Neuronal stem cell (in vitro differentiated cells): ENCODE results near the gene TTLL10.

Experiments
- DNase-seq: peaks from one replicate; pipeline ENCODE4 v3.0.0-alpha.2; 2013; ENCODE audit warnings: low spot score
- H2AFZ ChIP-seq: one replicate; pipeline ENCODE4 v1.6.1; 2013; ENCODE audit warnings: mild to moderate bottlenecking, low read length, inconsistent platforms
- H2AK5ac ChIP-seq: 2 replicates; pipeline ENCODE4 v1.6.1; 2013; ENCODE audit warnings: low read depth, mild to moderate bottlenecking, inconsistent platforms, low read length, moderate library complexity, mixed read lengths
- H2BK120ac ChIP-seq: 2 replicates; pipeline ENCODE4 v1.6.1; 2013; ENCODE audit warnings: low read depth, mild to moderate bottlenecking, inconsistent platforms, low read length, moderate library complexity, mixed read lengths
- H2BK12ac ChIP-seq: one replicate; pipeline ENCODE4 v1.6.1; 2013; ENCODE audit warnings: low read length, inconsistent platforms
- H2BK15ac ChIP-seq: 2 replicates; pipeline ENCODE4 v1.6.1; 2013; ENCODE audit warnings: mild to moderate bottlenecking, low read length, inconsistent platforms, mixed read lengths
- H2BK5ac ChIP-seq: one replicate; pipeline ENCODE4 v1.6.1; 2013; ENCODE audit warnings: inconsistent platforms, mild to moderate bottlenecking, low read length, moderate library complexity
- H3K14ac ChIP-seq: one replicate; pipeline ENCODE4 v1.6.1; 2013; ENCODE audit warnings: low read length, inconsistent platforms
- H3K18ac ChIP-seq: 2 replicates; pipeline ENCODE4 v1.6.1; 2013; ENCODE audit warnings: low read length, inconsistent platforms
- H3K23ac ChIP-seq: 2 replicates; pipeline ENCODE4 v1.6.1; 2013; ENCODE audit warnings: low read depth, mild to moderate bottlenecking, mixed read lengths, low read length, inconsistent platforms; ENCODE audit not compliant: poor library complexity
- H3K27ac ChIP-seq: replicated peaks from 3 replicates; pipeline ENCODE4 v1.5.1; 2013; ENCODE audit warnings: low read length, inconsistent platforms
- H3K27me3 ChIP-seq, 3 experiments: 2 replicates each; pipeline ENCODE4 v1.6.1; 2013; ENCODE audit warnings: low read length in 3 of 3, mild to moderate bottlenecking in 2 of 3, inconsistent platforms in 1 of 3, low read depth in 1 of 3, mixed read lengths in 1 of 3, moderate library complexity in 1 of 3; ENCODE audit not compliant: control insufficient read depth in 3 of 3, insufficient read depth in 3 of 3
- H3K36me3 ChIP-seq, 2 donors: replicated peaks in 1 of 2; 2 replicates each; pipeline ENCODE4 v1.6.1; 2013; ENCODE audit warnings: low read length in 2 of 2; ENCODE audit not compliant: control insufficient read depth in 2 of 2, insufficient read depth in 2 of 2
- H3K4ac ChIP-seq: 2 replicates; pipeline ENCODE4 v1.6.1; 2013; ENCODE audit warnings: inconsistent platforms, mild to moderate bottlenecking, low read length, moderate library complexity
- H3K4me1 ChIP-seq, 2 donors: 1 replicate in 1 of 2; 2 replicates in 1 of 2; pipeline ENCODE4 v1.6.1; 2013; ENCODE audit warnings: low read length in 2 of 2, low read depth in 1 of 2; ENCODE audit not compliant: control insufficient read depth in 2 of 2, insufficient read depth in 1 of 2
- H3K4me2 ChIP-seq: one replicate; pipeline ENCODE4 v1.6.1; 2013; ENCODE audit warnings: mild to moderate bottlenecking, low read length, inconsistent platforms; ENCODE audit not compliant: insufficient read depth, poor library complexity, severe bottlenecking
- H3K4me3 ChIP-seq, 2 donors: 2 replicates each; pipeline ENCODE4 v1.5.1; 2013; ENCODE audit warnings: low read length in 2 of 2, mild to moderate bottlenecking in 2 of 2, inconsistent platforms in 1 of 2, moderate library complexity in 1 of 2
- H3K79me1 ChIP-seq: one replicate; pipeline ENCODE4 v1.6.1; 2013; ENCODE audit warnings: low read depth, mild to moderate bottlenecking, inconsistent platforms, low read length, moderate library complexity
- H3K9ac ChIP-seq: one replicate; pipeline ENCODE4 v1.6.1; 2013; ENCODE audit warnings: mild to moderate bottlenecking, low read depth, low read length, inconsistent platforms; ENCODE audit not compliant: poor library complexity
- H3K9me3 ChIP-seq, 2 donors: replicated peaks in 1 of 2; 2 replicates each; pipeline versions ENCODE3 to v1.6.1; 2013; ENCODE audit warnings: low read length in 2 of 2, mild to moderate bottlenecking in 2 of 2, inconsistent platforms in 1 of 2, low read depth in 1 of 2, mixed read lengths in 1 of 2, moderate library complexity in 1 of 2; ENCODE audit not compliant: control insufficient read depth in 2 of 2, insufficient read depth in 1 of 2
- H4K8ac ChIP-seq: one replicate; pipeline ENCODE4 v1.6.1; 2013; ENCODE audit warnings: low read depth, mild to moderate bottlenecking, inconsistent platforms, low read length, moderate library complexity
- H4K91ac ChIP-seq: one replicate; pipeline ENCODE4 v1.6.1; 2013; ENCODE audit warnings: low read length, low read depth, mild to moderate bottlenecking, inconsistent platforms; ENCODE audit not compliant: poor library complexity
- WGBS, 2 donors: extraction: QIAGEN DNeasy Blood & Tissue Kit; methylation state at CpG; one replicate each; pipeline ENCODE4 v1.1.7; 2013; ENCODE audit warnings: missing lambda C conversion rate in 2 of 2, mixed read lengths in 1 of 2; ENCODE audit not compliant: insufficient read length in 2 of 2, insufficient replicate concordance in 1 of 2; ENCODE audit errors: extremely low coverage in 2 of 2; 5-methylcytosine and 5-hydroxymethylcytosine counted together

Gene TTLL10

DNA sequence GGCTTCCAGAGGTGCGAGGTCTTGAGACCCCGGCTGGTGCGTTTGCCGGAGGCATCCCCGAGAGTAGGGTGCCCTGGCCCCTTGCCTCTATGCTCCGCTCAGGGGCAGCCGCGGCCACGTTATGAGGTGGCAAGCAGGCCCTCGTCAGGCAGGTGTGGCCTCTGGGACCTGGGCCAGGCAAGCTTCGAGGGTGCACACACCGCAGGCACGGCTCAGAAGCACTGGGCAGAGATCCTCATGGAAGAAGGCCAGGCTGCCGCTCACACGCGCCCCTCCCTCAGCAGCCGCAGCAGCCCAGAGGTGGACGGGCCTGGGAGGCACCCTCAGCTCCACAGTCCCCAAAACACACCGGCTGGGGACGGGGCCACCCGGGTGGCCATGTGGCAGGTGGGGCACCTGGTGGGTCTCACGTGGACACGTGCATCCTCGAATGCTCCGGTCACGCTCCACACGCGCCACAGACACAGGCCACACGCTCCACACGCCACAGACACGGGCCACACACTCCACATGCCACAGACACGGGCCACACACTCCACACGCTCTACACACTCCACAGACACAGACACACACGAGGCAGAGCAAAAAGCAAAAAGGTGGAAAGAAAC, 51.7 kb downstream of the TTLL10 start:
- Histone ChIP-seq H2BK15ac (no peak overlapping the region), H3K23ac (peak overlapping the region; percentile 80), H2AK5ac (no peak overlapping the region), H3K36me3 (peaks cover 31 to 89% of the 10 kb centered on the region in 2 donors), H3K27me3 (peaks cover 0 to 3% (median 0%) of the 10 kb centered on the region in 3 experiments), H2BK120ac (no peak overlapping the region), H3K14ac (no peak overlapping the region), H3K4ac (no peak overlapping the region), H3K18ac (no peak overlapping the region), H3K79me1 (peaks cover 30% of the 10 kb centered on the region), H2BK5ac (no peak overlapping the region), H3K27ac (no peak overlapping the region), H3K9me3 (peaks cover 0 to 8% of the 10 kb centered on the region in 2 donors), H4K8ac (peak overlapping the region; percentile 65), H3K9ac (no peak overlapping the region), H3K4me2 (no peak overlapping the region), H4K91ac (no peak overlapping the region), H3K4me1 (no peaks in the 10 kb centered on the region), H2AFZ (no peak overlapping the region), H3K4me3 (no peak overlapping the region), H2BK12ac (no peak overlapping the region)
- WGBS, 2 donors: no CpG with 5 or more reads among the region's 34 CpGs
- DNase-seq: no peak

DNA sequence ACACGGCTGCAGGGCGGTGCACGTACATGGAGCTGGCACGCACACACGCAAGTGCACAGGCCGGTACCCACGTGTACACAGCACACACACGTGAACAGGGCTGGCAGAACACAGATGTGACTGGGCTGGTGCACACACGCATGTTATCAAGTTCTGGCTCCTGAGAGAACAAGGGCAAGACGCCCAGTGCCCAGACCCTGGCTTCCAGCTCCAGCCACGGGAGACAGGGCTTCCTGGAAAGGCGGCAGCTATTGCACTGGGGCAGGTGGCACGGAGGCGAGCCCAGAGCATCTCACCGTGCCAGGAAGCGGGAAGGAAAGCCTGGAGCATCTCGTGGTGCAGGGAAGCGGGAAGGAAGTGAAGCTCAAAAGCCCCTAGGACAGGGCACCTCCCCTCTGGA, 52.2 kb downstream of the TTLL10 start:
- H4K91ac ChIP-seq: no peak overlapping the region
- peaks cover 30% of the 10 kb centered on the region for H3K79me1 ChIP-seq
- no peak overlapping the region for H2BK15ac ChIP-seq
- H3K14ac ChIP-seq: no peak overlapping the region
- no peak overlapping the region for H3K9ac ChIP-seq
- peaks cover 3 to 5% of the 10 kb centered on the region in 2 donors for H3K4me1 ChIP-seq
- no peak overlapping the region for H3K18ac ChIP-seq
- H2AK5ac ChIP-seq: no peak overlapping the region
- no peak overlapping the region for H2BK12ac ChIP-seq
- no peak overlapping the region for H3K4me2 ChIP-seq
- no peak overlapping the region for H2AFZ ChIP-seq
- H3K4me3 ChIP-seq: no peak overlapping the region
- H3K23ac ChIP-seq: no peak overlapping the region
- peak overlapping the region; percentile 65 for H4K8ac ChIP-seq
- no peak overlapping the region for H3K27ac ChIP-seq
- no CpG with 5 or more reads among the region's 18 CpGs for WGBS, 2 donors
- H3K9me3 ChIP-seq: peaks cover 0 to 8% of the 10 kb centered on the region in 2 donors
- no peak for DNase-seq
- no peak overlapping the region for H2BK5ac ChIP-seq
- H3K36me3 ChIP-seq: peaks cover 31 to 83% of the 10 kb centered on the region in 2 donors
- H3K27me3 ChIP-seq: peaks cover 0 to 3% (median 0%) of the 10 kb centered on the region in 3 experiments
- no peak overlapping the region for H3K4ac ChIP-seq
- H2BK120ac ChIP-seq: no peak overlapping the region

DNA sequence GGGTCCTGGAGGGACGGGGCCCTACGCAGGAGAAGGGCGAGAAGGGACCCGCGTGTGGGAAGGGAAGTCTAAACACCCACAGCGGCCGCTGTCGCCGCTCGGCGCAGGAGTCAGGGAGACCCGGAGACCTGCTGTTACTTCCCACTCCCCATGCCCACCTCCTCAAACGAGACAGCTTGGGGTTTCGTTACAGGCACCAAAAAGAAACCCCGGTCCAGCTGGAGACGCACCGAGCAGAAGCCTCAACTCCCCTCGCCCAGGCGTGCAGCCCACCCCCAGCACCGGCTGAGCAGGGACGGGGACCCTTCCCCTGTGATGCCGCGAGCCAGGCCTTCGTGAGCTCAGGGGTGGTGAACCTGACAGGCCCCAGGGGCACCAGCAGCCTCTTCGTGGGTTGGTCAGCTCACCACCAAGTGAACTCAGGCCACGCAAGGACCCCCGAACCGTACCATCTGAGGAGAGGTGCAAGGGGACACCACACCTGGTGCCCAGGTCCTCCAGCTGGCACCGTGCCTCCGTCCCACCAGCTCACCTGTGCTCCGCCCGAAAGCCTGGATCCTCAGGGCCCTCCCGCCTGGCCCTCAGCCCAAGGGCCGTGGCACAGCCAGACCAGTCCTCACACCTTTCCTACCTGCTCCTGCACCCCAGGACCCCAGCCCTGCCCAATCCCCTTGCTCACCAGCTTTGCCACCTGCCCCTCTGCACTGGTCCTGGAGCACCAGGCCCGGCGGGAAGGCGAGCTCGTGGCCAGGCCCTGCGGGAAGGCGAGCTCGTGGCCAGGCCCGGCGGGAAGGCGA, 53.1 kb downstream of the TTLL10 start:
- H3K4ac ChIP-seq: no peak overlapping the region
- no peak overlapping the region for H4K91ac ChIP-seq
- H3K23ac ChIP-seq: no peak overlapping the region
- no peak overlapping the region for H2BK12ac ChIP-seq
- no peak overlapping the region for H2BK5ac ChIP-seq
- no peak overlapping the region for H3K4me2 ChIP-seq
- H3K14ac ChIP-seq: no peak overlapping the region
- H3K36me3 ChIP-seq: peaks cover 31 to 75% of the 10 kb centered on the region in 2 donors
- H3K18ac ChIP-seq: no peak overlapping the region
- peaks cover 0 to 8% of the 10 kb centered on the region in 2 donors for H3K9me3 ChIP-seq
- WGBS, 2 donors: no CpG with 5 or more reads among the region's 44 CpGs
- H2AFZ ChIP-seq: no peak overlapping the region
- no peak overlapping the region for H4K8ac ChIP-seq
- H2BK15ac ChIP-seq: no peak overlapping the region
- H2BK120ac ChIP-seq: no peak overlapping the region
- peak overlapping the region; percentile 60 for H3K9ac ChIP-seq
- H3K4me3 ChIP-seq: no peak overlapping the region
- H3K27ac ChIP-seq: no peak overlapping the region
- no peak overlapping the region for H2AK5ac ChIP-seq
- peaks cover 0 to 3% (median 0%) of the 10 kb centered on the region in 3 experiments for H3K27me3 ChIP-seq
- H3K79me1 ChIP-seq: peaks cover 30% of the 10 kb centered on the region
- no peak for DNase-seq
- peaks cover 3 to 5% of the 10 kb centered on the region in 2 donors for H3K4me1 ChIP-seq

DNA sequence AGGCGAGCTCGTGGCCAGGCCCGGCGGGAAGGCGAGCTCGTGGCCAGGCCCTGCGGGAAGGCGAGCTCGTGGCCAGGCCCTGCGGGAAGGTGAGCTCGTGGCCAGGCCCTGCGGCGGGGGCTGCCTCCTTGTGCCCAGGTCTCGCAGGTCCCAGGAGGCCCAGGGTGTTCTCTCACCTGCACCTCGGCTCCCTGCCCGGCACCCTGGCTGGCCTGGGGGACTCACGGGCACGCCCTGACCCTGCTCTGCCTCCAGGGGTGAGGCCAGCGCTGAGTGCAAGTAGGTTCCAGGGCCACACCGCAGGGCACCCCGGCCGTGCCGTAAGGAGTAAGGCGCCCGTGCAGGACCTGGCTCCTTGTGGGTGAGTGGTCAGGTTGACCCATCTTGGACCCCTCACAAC, 53.7 kb downstream of the TTLL10 start:
- Histone ChIP-seq H4K8ac (no peak overlapping the region), H2AK5ac (no peak overlapping the region), H4K91ac (no peak overlapping the region), H2BK5ac (no peak overlapping the region), H3K36me3 (peaks cover 28 to 70% of the 10 kb centered on the region in 2 donors), H3K14ac (no peak overlapping the region), H3K9ac (no peak overlapping the region), H3K4me2 (no peak overlapping the region), H3K9me3 (peaks cover 0 to 8% of the 10 kb centered on the region in 2 donors), H3K23ac (no peak overlapping the region), H3K4me3 (no peak overlapping the region), H2BK12ac (no peak overlapping the region), H2AFZ (no peak overlapping the region), H3K79me1 (peaks cover 32% of the 10 kb centered on the region), H3K4ac (no peak overlapping the region), H3K4me1 (peaks cover 3 to 5% of the 10 kb centered on the region in 2 donors), H3K27me3 (peaks cover 0 to 3% (median 0%) of the 10 kb centered on the region in 3 experiments), H2BK120ac (no peak overlapping the region), H3K27ac (no peak overlapping the region), H2BK15ac (no peak overlapping the region), H3K18ac (no peak overlapping the region)
- no peak for DNase-seq
- WGBS, 2 donors: no CpG with 5 or more reads among the region's 25 CpGs
